Activated T-cell treated with anti-CD3 and anti-CD28 coated beads, Interleukin-2, amount 50 U/mL, for 48 hours (primary cell): Measurements from ENCODE around the gene ZNF345.

ENCODE experiments used
- DNase-seq, 2 experiments: peaks; one replicate each; pipeline ENCODE4 v3.0.0-alpha.2; 2020

ZNF345 gene

DNA sequence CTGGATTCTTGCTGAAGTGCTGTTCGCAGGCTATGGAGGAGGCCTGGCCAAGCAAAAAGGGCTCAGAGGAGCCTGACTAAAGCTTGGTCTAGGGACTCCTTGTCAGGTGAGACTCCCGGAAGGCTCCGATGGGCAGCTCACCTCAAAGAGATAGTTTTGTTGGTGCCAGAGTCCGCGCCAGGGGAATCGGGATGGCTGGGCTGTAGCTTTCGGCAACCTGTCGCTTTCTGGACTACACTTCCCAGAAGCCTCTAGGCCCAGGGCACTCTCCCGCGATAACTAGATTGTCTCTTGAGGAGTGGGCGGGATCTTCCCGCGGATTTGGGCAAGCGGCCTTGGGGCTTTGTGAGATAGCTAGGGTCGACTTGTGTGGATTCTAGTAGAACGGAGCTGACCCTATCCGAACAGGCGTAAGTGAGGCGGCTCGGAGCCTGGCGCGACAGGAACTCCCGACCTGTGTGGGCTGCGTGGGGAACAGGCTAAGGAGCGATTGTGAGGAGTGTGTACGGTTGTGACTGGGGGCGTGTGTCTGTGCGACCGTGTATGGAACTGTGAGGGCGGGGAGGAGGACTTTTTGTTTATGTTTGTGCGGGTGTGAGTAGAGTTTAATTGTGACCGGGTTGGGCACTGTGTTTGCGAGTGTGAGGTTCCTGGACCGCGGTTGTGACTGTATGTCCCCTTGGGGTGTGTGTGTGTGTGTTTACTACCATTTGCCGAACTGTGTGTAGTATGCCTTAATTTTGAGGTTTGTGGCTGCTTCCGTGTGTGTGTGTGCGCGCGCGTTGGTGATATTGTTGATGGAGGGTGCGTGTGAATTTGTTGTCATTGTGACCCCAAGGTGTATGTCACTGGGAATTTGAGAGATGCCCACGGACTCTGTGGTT, at the start of gene ZNF345:
Gene ZNF345, plus strand, starts transcription at position 318 of the 884 bp plus-strand sequence. CDS start 25,955 bp downstream, outside the sequence.
- DNase-seq = peak; percentile 87 to 88

DNA sequence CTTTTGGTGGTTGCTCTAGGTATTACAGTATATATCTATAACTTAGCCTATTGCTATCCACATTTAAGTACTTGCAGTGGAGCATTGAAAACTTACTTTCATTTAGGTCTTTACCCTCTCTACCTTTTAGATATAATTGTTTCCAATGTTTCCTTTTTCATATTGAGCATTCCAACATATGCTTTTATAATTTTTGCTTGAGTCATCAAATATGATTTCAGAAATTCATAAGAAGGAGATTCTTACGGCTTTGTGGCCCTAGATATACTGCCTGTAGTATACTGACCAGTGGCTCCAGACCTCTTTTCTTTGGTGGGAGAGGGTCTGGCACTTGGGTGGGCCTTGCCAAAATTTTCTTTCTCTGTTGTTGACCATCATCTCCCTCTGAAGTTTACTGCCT, 45.3 kb upstream of the ZNF345 start:
- no peak for DNase-seq

GRCh38 chr19:36807029-36807428, 43.6 kb upstream of the ZNF345 start:
- no peak for DNase-seq

DNA sequence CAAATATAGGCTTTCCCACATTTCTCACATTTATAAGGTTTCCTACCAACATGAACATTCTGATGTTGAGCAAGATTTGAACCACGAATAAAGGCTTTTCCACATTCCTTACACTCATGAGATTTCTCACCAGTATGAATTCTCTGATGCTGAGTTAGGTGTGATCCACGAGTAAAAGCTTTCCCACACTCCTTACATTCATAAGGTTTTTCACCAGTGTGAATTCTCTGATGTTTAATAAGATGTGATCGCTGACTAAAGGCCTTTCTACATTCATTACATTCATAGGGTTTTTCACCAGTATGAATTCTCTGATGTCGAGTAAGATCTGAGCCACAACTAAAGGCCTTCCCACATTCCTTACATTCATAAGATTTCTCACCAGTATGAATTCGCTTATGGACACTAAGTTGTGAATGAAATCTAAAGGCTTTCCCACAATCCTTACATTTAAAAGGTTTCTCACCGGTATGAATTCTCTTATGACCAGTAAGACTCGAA, 31.5 kb upstream of the ZNF345 start:
- DNase-seq = no peak

DNA sequence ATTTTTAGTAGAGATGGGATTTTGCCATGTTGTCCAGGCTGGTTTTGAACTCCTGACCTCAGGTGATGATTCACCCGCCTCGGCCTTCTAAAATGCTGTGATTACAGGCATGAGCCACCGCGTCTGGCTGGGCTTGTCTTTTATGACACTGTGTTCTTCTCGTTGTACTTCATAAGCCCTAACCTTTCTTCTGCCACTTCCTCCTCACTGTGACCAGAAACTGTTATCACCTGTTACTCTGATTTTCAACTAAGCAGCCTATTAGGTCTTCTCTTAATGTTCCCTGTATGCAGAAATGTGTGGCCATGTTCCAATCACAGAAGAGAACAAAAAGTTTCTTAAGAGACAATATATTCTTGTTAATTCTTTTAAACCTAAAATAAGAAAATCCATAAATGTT, 28.9 kb upstream of the ZNF345 start:
- DNase-seq = no peak

DNA sequence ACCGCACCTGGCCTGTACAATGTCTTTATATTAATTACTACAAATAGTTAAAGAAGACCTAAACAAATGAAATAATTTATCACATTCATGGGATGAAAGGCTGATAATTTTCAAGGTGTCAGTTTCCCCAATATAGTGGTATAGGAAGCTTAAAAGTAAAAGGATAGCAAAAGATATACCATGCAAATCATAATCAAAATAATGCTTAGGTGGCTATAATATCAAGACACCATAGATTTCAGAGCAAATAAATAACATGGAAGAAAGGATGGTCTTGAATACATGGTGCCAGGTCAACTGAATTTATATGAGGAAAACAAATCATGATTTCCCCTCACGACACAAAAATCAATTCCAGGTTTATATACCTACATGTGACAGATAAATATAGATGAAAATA, 17.2 kb upstream of the ZNF345 start:
- DNase-seq = no peak

DNA sequence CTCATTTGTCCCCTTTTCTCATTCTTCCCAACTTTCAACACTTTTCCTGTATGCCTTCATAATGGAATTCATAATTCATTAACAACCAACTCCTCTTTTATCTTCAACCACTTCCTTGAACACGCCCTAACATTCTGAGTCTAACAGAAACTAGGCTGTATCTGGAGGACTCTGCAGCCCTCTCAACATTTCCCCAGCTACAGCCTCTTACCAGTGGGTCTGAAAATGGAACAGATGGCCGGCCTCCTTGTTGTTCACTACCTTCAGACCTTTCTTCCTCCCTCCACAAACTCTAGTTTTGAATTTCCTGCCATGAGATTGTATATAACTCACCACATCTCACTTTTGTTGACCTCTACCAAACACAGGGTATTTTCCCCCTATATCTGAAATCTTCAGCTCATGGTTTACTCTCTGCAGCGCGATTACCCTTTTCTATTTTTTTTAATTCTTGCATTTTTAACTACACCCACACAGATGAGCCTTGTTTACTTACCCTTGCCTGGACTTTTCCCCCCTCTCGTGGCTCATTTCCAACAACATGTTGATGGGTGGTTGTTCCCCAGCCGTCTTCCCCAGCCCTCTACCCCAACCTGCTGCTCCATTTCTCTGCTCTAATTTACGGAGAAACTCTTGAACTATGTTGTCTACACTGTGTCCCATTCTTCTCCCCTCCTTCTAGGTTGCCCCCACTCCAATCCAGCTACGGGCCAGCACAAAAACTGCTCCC, 13.3 kb upstream of the ZNF345 start:
- DNase-seq = no peak

DNA sequence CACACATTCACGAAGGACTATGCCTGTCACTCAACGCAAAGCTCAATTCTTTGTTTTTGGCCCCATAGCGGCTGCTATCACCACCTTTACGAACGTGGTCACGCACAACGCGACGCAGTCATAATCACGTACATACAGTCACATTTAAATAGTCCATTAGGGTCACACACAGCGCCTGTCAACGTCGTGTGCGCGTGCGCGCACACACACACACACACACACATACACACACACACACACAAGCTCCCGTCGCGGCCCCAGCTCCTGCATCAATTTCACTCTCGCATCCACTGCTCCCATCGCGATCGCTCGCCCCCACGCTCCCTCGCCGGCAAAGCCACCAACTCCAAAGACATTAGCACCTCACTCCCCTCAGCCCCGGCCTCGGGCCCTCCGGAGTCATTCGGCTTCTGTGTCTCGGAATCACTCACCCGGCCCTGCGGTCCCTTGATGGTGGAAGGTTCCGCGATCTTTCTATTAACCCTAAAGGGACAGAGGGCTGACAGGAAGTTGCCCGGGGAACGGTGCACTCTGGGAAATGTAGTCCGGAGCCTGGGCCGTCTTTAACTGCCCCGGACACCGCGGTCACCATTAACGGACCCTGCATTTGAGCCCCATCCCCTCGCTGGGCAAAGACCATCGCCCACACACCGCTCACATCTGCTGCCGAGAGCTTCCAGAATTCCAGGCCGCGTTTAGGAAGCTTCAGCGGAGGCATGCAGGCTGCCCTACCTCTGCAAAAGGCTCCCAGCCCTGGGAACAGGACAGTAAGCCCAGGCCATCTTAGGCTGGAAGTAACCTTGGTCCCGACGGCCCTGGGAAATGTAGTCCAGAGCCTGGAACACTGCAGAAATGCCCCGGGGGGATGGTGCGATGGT, 12.5 kb upstream of the ZNF345 start, which contains the start of gene ZNF790:
Gene ZNF790, minus strand, starts transcription at position 482 of the 878 bp plus-strand sequence. CDS start 12,768 bp downstream, outside the sequence.
- peak; percentile 89 for DNase-seq

DNA sequence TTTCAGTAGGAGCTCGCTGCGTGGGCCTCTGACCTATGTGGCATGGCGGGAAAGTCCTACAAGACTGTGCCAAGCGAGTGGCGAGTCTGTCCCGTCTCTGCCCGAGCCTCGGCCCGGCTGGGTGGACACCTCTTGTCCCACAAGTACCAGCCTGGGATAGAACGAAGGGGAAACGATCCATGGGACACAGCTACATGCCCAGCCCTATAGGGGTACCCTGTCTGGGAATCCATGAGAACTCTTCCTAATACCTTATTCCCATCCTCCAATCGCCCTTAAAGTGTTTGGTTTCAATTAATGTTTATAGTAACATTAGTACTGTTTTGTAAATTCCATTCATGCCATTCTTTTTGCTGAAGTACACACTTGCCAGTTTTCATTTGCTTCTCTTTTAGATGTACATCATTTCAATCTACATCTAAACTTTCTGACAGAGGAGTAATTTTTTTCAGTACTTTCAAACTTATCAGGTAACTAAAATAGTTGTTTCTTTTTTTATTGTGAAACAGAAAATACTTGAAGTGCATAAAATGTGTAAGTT, 11.8 kb upstream of the ZNF345 start:
- DNase-seq = no peak

DNA sequence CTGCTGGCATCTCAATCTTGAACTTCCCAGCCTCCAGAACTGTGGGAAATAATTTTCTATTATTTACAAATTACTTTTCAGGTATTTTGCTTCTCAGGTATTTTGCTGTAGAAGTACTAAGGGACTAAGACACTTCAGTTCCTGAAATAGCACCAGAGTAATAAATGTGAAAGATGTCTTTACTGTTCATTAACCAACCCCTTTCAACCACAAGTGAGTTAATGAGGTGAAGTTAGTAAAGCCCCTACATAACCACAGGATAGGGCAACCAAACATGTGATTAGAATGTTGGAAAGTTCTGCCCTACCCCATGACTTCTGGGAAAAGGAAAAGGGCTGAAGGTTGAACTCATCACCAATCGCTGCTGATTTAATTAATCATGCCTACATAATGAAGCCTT, 2.7 kb upstream of the ZNF345 start:
- no peak for DNase-seq

DNA sequence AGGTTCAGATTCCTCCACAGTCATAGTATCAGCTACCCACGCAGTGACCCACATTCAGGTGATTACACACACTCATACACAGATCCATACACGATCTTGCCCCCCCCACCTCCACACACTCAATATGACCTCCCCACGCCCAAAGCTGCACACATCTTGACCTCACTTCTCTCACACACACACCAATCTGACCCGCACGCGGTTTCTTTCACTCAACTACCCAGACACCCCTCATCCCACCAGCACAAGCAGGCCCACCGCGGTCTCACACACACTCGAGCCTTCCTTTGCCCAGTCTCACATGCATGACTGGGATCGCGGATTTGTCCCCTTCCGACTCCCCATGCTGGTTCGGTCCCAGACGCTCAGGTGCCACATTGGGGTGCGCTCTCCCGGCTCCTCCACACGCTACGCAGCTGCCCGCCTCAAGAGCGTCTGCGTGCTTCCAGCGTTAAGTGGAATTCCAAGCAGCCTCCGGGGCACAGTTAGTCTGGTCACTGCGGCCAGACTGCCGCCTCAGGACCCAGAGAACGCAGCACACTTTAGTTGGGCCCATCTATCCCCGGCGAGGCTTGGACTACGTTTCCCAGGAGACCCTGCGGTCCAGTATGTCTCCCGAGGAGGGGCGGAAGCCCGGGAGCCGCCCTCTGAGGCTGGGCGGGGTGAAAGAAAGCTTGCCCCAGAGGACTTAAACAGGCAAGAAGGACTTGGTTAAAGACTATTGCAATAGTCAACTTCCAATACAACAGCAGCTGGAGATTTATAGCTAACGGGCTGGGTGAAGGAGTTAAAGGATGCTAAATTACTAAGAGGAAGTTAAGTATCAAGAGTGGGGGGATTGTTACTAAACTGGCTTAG, 746 bp upstream of the ZNF345 start:
- DNase-seq = peak; percentile 89 to 91

- no peak for DNase-seq
These were observed 1.2 kb downstream of the ZNF345 start for GRCh38 chr19:36851898-36852297.

DNA sequence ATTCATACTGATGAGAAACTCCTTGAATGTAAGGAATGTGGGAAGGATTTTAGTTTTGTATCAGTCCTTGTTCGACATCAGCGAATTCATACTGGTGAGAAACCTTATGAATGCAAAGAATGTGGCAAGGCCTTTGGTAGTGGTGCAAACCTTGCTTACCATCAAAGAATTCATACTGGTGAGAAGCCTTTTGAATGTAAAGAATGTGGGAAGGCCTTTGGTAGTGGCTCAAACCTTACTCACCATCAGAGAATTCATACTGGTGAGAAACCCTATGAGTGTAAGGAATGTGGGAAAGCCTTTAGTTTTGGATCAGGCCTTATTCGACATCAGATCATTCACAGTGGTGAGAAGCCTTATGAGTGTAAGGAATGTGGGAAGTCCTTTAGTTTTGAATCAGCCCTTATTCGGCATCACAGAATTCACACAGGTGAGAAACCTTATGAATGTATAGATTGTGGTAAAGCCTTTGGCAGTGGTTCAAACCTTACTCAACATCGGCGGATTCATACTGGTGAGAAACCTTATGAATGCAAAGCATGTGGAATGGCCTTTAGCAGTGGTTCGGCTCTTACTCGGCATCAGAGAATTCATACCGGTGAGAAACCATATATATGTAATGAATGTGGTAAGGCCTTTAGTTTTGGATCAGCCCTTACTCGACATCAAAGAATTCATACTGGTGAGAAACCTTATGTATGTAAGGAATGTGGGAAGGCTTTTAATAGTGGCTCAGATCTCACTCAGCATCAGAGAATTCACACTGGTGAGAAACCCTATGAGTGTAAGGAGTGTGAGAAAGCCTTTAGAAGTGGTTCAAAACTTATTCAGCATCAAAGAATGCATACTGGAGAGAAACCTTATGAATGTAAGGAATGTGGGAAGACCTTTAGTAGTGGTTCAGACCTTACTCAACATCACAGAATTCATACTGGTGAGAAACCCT, 26.6 kb downstream of the ZNF345 start:
- DNase-seq = no peak

DNA sequence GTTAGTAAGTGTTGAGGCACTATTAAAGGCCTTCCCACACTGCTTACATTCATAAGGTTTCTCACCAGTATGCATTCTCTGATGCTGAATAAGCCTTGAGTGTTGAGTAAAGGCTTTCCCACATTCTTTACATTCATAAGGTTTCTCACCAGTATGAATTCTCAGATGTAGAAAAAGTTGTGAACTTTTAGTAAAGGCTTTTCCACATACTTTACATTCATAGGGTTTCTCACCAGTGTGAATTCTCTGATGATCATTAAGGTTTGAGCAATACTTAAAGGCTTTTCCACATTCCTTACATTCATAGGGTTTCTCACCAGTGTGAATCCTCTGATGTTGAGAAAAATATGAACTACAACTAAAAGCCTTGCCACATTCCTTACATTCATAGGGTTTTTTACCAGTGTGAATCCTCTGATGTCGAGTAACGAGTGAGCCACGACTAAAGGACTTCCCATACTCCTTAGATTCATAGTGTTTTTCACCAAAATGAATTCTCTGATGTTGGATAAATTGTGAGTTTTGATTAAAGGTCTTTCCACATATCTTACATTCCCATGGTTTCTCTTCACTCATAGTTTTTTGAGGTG, 41.2 kb downstream of the ZNF345 start:
- no peak for DNase-seq

DNA sequence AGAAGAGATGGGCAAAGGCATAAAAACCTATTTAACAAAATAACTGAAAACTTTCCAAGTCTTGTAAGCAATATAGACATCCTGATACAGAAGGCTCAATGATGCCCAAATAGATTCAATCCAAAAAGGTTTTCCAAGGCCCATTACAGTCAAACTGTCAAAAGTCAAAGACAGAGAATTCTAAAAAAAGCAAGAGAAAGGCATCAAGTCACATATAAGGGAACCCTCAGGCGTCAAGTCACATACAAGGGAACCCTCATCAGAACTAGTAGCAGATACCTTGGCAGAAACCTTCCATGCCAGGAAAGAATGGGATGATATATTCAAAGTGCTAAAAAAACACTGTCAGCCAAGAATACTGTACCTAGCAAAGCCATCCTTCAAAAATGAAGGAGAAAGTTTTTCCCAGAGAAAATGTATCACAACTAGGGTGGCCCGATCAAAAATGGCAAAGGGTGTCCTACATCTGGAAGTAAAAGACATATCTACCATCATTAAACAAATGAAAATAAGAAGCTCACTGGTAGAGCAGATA, 44.2 kb downstream of the ZNF345 start:
- no peak for DNase-seq

DNA sequence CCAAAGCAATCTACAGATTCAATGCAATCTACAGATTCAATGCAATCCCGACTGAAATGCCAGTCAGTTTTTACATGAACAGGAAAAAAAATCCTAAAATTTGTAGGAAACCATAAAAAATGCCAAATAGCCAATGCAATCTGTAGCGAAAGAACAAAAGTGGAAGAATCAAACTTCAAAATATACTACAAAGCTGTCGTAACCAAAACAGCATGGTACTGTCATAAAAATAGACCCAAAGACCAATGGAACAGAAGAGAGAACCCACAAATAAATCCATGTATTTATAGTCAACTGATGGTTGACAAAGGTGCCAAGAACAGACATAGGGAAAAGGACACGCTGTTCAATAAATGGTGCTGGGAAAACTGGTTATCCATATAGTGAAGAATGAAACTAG, 47.7 kb downstream of the ZNF345 start:
- no peak for DNase-seq

DNA sequence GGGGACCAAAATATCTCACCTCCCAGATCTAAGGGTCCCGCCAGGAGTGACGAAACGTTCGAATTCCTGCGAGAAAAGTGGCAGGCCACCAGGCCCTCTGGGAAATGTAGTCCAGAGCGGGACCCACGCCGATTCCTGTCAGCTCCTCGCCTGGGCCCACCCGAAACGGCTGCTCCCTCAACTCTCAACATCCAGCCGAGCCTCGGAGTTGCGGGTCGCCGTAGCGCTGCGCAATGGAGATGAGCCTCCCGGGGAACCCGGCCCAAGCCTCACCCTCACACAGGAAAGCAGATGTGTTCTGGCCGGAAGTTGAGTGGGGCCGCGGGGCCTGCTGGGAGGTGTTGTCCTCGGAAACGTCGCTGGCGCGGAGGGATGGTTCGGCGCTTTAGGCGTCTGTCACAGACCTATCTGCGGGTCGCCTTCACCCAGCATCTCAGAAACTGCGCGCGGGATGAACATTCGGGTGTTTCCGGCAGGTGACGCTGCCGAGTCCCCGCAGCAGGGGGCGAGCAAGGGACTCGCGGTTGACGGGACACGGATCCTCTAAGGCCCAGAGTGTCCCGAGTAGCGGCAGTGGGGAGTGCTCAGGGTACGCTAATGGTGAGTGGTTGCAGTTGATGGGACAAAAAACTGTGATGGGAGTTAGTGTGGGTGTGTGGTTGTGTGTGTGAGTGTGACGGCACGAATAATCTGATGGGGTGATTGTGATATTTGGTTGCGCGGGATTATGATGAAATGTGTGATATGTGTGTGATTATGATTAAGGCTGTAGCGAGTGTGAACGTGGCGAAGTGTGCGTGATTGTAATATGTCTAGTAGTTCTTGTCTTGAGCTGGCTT, 65.5 kb downstream of the ZNF345 start, which contains the start of the genes ZNF568 and ZNF829:
Gene ZNF568, plus strand, starts transcription at position 341 of the 839 bp plus-strand sequence. CDS start 6,439 bp downstream, outside the sequence.
Gene ZNF829, minus strand, starts transcription at position 300 of the 839 bp plus-strand sequence. CDS start 1,124 bp downstream, outside the sequence.
- DNase-seq = peak; percentile 93

DNA sequence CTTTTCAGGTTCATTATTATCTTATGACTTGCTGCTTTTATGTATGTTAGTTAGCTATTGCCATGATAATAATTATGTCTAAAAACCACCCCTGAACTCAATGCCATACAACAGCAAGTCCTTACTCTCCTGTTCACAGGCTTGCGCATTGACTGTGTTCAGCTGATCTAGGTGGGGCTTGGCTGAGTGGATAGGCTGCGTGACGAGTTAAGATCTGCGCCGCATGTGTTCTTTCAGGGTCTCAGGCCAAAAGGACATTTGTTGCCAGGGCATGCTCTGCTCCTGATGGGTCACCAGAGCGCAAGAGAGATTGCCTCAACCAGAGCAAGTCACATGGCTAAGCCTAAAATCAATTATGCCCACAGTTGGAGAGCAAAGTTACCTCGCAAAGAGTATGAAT, 66.3 kb downstream of the ZNF345 start:
- DNase-seq = peak; percentile 21 to 24
